Measurements from ENCODE around the gene CDH22.

The CDH22 gene

DNA sequence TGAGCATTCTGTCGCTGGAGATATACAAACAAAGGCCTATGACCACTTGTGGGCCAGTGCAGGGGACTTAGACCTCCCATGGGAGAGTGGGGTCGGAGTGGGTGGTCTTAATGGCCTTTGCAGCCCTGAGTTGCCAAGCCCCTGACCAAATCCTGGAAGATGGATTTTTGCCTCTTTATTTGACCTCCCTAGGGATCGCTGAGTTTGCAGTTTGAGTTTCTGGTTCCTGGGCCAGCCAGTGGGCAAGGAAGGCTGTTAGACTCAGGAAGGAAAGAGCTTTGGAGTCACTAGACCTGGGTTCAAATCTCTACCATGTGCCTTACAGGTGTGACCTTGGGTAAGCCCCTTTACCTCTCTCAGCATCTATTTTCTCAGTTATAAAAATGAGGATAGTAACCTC lies 96.0 kb downstream of the CDH22 start:
- no peak for DNase-seq

DNA sequence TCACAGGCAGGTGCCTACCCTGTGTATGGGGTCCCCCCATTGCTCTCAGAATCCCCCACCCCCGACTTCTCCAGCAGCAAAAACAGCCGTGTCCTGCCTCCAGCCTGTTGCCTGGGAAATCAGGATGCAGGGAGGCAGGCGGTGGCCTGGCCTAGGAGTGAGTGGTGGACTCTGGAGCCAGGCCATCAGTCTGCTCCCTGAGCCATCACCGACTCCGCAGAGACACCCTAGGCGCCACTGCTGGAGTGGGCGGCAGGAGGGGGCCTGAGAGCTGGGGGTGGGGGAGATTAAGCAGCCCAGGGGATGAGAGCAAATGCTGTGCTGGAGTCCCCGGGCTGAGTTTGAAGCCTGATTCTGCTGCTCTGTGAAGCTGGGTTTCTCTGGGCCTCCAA lies 97.0 kb downstream of the CDH22 start:
- DNase-seq = no peak

DNA sequence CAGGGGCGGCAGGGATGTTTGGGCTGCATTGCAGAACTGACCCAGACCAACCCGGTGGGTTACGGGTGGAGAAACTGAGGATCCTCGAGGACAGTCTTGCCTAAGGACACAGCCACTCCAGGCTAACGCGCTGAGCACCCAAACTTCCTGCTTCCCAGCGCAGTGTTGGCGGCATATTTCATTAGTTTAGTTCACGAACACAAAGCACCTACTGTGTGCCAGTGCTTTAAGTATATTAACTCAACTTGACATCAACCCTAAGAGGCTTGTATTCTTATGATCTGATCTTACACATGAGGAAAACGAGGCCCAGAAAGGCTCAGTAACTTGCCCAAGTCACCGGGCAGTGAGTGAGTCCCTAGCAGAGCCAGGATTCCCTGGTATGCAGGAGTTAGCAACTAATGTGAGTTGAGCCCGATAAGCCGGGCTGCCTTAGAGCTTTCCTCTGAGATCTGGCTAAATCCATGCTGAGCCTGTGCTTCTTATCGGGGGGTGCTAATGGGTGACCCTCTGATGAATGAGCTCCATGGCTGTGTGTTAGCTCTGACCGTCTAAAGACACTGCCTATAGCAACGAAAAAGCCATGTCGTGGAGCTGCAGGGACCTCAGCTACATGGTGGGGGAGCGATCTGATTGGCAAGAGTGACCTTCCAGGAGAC lies 97.5 kb downstream of the CDH22 start:
- no peak for DNase-seq

DNA sequence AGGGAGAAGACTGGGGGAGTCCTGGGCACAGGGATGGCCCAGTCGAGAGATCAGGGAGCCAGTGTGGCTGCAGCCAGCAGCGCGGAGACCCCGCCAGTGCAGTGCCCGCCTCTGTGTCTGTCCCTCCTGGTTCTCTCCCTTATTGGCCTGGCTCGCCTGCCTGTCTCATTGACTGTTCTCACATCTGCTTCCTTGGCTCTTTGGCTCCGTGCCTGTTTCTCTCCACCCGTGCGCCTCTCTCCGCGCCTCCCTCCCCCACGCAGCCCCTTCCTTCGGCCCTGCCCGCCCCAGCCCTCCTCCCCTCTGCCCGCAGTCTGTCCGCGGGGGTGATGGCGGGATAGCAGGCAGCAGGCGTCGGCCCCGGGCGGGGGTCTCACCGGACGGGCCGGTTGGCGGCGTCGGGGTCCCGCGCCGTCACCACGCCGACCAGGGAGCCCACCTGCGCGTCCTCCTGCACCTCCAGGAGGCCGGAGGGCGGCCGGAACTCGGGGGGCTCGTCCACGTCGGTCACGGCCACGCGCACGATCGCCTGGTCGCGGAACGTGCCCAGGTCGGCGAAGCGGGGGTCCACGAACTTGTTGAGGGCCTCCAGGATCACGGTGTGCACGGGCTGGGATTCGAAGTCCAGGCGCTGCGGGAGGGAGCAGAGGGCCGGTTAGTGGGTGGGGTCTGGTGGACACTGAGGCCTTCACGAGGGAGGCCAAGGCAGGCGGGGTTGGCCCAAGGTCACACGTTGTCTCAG lies 98.2 kb downstream of the CDH22 start:
- no peak for DNase-seq

DNA sequence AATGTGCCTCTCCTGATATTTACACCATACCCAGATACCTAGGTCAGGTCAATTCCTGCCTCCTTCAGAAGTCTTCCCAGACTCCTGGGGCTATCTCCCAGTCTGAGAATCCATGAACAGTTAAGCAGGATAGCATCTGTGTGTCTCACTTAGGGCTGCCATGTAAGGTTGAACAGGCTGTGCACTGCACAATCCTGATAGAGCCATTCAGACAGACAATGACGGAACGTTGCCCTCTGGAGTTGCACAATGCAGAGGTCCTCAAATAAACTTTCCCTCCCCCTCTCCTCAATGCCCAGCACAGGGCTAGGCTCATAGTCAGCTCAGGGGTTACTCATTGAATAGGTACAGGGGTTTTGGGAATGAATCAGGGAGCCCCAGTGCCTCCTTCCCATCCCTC lies 100.5 kb downstream of the CDH22 start:
- no peak for DNase-seq

DNA sequence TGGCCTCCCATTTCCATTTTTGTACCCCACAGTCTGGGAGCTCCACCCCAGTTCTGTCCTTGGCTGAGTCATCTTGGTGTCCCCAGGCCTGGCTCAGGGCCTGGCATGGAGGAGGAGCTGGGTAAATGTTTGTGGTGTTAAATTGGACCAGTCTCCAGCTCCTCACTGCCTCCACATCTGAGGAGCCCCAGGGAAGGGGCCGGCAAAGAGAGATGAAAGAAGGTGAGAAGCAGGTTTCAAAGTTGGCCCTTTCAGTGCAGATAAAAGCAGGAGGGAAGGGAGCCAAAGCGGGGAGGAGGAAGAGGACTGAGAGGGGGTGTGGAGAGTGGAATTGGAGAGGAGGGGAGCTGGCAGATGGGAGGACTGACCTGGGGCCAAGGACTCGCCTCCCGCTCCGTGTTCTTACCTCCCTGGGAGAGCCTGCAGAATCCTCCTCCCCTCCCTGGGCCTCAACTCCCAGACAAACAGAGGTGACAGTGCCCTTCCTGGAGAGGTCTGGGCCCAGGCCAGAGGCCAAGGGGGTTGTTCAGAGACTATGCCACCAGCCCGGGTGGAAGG lies 101.2 kb downstream of the CDH22 start:
- no peak for DNase-seq

DNA sequence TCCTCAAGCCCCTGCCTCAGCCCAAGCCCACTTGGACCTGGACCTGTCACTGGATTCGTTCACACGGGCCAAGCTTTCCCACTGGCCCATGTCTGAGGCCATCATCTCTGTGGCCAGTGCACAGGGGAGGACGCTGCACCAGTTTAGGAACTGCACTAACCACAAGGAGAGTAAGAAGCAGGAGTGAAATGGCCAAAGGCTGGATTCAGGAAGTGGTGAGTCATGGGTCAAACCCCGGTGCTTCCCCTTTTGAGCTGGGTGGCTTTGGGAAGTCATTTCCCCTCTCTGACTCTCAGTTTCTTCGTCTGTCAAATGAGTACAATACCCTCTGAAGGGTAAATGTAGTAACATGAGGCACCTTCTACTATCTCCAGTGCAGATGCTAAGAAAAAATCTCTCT lies 102.3 kb downstream of the CDH22 start:
- no peak for DNase-seq

DNA sequence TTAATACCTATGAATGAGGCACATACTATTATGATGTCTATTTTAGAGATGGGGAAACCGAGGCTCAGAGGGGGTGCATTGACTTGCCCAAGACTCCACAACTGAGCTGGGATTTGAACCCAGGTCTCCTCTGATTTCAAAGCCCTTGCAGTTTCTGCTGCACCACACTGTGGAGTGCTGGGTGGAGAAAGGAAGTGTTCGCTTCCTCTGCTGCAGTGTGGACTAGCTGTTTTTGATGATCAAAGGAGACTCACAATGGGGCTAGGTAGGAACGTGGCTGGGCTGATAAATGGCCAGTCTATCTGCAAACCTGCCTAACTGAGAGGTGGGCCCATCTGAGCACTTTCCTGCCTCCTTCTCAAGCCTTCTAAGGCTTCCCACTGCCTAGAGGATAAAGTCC lies 102.9 kb downstream of the CDH22 start:
- no peak for DNase-seq

DNA sequence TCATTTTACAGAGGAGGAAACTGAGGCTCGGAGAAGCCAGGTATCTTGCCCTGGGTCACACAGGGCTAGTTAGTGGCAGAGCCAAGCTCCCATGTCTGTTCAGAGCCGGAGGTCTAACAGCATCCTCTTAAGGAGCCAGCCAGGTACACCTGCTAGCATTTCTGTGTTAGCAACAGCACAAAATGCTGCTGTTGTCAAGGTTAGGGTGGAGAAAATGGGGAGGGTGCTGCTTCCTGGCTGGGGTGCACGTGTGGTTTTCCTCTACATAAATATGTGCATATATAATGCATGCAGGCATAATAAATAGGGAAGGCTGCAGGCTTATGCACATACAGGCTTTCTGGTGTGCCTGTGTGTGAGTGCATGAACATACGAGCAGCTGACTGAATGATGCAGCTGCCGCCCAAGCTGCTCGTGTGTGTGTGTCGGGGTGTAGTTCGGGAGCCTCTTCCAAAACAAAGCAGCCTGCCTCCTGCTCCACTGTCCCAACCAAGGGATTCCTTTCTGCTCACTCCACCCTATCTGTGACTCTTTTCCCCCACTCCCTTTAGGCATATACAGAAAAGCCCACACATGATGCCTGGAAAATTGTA lies 103.6 kb downstream of the CDH22 start:
- DNase-seq = no peak

DNA sequence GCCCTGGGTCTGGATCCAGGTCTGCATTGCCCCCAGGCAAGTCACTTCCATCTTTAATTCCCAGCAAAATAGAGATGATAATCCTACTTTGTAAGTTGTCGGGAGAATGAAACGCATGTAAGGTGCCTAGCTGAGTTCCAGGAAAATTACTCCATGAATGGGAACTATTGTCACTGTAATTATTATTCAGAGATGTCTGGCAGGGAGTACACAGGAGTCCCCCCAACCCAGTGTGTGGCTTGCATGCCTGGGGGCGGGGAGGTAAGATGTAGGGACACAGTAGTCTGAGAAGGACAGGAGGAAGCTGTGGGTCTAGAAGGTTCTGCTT lies 104.8 kb downstream of the CDH22 start:
- no peak for DNase-seq

DNA sequence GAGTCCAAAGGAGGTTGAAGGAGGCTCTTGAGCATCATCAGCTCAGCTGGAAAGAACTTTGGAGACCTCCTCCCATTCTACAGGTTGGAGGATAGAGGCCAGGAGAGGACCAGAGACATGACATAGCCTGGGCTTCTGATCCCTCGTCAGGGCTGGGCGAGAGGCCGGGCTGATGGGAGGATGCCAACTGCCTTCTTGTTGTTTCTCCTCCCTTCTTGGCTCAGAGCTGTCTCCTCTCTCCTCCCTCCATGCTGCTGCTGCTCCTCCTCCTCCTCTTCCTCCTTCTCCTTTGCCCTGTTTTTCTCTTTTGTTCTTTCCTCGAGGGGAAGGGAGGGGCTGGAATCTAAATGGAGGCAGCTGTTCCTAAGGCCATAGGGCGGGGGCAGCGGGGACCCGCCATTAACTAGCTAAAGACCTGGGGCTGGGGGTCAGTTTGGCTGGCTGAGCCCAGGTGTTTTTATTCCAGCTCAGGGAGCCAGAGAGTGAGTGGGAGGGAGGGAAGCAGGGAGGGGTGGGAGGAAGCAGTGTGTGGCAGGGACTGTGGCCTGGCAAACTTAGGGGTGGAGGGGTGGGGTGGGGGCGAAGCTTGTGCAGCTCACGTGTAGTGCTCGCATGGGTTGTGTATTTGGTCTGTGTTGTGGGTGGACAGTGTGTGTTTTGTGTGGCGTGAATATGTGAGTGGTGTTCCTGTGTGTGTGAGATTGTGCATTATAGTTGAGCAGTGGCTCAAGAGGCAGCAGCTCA lies 105.4 kb downstream of the CDH22 start:
- no peak for DNase-seq

DNA sequence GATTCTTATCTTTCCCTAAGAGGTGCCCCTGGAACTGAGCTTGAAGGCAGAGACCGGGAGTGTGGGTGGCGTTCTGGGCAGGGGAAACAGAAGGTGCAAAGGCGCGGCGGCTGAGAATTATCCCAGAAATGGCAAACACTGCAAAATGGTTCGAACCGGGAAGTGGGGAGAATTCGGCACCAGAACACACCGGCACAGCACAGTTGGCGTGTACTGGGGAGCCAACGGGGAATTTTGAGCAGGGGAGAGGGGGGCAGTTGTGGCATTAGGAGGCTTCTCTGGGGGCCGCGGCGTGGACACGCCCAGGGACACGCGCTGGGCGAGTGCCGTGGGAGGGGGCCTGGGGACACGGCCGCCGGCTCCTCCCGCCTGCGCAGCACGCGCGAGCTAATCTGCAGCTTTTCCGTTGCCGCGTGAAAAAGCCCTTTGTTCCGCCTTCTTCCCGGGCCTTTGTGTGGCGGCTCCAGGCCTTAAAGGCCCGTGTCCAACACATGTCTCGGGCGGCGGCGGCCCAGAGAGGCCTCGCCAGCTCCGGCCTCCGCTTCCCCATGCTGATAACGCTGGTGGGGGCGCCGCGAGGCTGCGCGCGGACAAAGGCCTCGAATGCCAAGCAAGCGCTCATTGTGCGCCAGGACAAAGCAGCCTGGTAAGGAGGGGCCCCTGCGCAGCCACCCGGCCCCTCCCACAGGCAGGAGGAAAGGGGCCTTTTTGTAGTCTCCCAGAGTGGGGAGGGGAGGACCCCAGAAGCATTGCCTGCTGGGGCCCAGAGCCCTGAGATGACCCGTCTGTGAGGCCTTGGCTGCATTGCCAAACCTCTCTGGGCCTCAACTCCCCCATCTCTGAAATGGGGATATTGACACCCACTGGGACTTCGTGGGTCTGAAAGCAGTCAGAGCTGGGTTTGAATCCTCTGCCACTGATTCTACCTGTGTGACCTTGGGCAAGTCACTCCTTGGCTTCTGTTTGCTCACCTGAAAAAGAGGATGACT lies 107.4 kb downstream of the CDH22 start:
- no peak for DNase-seq

DNA sequence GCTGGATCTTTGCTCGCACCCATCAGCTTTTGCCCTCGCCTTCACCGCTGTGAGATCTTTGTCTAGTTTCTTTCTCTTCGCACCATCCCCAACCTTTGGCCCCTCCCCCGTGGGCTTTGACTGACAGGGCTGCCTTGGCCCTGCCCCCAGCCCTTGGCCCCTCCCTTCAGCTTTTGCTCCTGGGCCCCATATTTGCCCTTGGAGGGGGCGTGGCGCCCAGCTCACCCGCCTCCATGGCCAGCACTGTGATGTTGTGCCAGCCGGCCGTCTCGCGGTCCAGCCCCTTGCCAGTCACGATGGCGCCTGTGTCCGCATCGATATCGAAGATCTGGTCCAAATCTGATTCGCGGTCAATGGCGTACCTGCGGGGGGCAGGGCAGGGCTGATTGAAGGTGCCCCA lies 109.1 kb downstream of the CDH22 start:
- DNase-seq = peak; percentile 48

DNA sequence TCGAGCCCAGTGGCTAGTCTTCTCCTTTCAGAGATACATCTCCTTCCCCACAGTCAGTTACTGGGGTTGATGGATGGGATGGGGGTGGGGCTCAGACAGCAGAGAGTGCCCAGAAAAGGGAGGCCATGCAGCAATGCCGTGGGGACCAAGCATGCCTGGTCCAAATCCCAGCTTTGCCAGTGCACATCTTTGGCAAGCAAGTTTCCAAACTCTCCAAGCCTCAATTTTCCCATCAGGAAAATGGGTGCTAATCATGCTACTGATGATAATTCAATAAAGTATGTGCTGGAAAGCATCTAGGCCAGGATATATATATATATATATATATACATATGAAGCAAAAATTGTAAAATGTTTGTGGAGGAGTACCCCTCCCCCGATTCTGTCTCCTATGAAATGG lies 111.3 kb downstream of the CDH22 start:
- no peak for DNase-seq

DNA sequence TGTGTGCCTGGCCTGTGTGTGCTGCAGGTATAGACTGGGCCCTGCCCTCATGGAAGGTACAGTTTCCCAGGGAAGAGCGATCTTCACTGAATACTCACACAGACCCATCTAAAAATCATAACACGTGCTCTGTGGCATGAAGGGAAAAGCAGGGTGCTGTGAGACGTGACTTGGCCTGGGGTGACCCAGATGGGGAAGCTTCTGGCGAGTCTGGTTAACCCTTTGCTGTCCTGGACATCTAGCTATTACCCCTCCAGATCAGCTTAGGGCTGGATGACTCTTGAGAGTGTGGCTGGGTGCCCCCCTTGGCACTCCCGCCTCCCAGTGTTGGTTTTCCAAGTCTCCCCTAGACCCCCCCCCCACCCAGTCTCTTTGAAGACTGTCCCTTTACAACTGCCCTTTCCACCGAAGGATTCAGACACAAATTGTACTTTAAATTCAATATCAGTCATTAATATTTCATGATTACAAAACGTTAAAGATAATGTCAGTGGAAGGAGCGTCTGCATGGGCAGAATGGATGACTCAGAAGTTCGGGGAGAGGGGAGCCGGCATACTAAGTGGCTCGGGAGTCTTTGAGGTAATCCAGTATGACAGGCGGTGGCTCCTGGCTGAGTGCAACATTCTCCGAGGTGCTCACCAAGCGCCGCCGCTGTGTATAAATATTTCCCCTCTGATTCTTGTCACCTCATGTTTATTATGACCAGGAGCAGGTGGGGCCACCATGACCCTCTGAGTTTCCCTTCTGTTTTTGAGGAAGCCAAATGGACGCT lies 112.8 kb downstream of the CDH22 start:
- no peak for DNase-seq

DNA sequence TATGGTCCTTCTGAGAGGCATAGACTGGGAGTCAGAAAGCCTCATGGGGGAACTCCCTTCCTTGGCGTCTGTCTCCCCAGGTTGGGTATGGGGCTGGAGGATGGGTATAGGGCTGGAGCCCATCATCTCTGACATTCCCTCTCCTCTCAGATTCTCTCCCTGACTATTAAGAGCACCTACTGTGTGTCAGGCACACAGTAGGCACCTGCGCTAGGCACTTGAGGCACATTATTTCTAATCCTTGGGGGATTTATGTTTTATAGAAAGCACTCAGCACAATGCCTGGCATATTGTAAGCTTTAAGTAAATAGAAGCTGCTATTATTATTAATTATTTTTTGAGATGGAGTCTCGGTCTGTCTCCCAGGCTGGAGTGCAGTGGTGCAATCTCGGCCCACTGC lies 113.9 kb downstream of the CDH22 start:
- DNase-seq = no peak

DNA sequence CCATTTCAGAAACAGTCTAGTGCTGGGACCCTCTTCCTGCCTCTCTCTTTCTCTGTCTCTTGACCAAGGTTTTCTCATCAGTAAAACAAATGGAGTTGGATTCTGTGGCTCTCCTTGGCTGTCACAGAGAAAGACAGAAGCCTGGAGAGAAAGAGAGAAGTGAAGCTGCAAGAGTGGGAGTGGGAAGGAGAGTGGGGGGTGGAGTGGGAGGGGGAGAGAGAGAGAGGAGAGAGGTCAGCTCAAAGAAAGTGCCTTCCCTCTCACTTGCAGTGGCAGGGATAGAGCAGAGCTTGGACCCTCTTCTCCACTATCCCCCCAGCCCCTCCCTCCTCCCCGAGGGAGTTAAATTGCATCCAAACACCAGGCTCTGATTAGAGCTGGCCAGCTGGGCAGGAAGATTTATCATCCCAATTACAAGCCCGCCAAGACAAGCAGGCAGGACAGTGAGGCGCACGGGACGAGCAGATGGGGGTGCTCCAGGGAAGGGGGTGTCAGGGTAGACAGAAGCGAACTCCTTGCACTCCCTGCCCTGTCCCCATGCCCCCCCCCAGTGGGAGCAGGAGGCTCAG lies 115.8 kb downstream of the CDH22 start:
- no peak for DNase-seq

DNA sequence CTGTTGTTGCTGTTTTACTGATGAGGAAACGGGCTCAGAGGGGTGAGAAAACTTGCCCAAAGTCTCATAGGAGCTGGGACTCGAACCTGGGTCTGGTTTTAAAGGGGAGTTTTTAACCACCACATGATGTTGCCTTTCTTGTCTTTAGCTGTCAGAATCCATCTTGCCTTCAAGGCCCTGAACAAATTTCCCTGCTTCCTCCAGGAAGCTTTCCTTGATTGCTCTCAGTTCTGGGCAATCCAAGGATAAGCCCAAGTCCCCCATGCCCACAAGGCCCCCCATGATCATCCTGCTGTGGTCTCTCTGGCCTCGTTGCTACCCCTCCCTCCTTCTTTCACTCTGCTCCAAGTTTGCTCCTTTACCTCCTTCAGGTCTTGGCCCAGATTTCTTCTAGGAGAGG lies 116.7 kb downstream of the CDH22 start:
- no peak for DNase-seq

DNA sequence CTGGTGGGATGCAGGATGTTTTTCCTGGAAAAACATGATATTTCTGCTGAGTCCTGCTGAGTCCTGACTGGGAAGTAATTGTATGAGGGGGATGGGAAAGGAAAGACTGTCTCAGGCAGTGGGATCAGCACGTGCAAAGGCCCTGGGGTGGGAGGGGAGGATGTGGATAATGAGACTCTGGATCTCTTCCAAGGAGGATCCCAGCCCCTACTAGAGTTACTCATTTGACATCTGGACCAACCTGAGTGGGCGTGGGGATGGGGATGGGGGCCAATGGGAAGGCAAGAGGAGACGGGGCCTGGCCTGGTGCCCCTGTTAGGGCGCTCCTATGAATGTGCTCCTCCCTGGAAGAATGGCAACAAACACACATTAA lies 117.1 kb downstream of the CDH22 start:
- no peak for DNase-seq

DNA sequence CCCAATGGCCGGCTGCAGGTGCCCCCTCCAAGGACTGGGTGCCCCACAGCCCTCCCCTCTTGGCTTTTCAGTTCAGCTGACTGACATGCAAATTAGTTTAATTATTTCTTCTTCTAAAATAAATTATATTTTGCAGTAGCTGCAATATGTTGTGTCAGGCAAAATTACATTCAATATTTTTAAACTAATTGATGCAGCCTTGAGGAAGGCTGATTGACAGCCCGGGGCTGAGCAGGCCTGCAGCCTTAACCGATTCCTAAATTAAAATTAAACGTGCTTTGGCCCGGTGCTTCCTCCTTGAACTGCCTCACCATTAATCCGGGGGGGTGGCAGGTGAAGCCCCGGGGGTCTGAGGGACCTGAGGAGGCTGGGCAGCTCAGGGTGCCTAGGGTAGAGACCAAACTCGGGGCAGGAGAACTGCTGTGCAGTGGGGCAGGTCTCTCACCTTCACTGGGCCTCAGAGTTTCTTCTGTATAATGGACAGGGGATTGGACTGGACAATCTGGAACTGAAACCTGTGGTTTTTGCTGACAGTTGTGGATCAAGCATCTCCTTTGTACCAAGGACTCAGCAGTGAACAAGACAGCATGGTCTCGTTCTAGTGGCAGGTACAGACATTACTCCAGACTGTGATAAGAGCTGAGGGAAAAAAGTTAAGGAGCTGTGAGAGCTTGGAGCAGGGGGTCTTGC lies 117.7 kb downstream of the CDH22 start:
- no peak for DNase-seq
